ENCODE data around the gene PFDN1.

PFDN1 gene

DNA sequence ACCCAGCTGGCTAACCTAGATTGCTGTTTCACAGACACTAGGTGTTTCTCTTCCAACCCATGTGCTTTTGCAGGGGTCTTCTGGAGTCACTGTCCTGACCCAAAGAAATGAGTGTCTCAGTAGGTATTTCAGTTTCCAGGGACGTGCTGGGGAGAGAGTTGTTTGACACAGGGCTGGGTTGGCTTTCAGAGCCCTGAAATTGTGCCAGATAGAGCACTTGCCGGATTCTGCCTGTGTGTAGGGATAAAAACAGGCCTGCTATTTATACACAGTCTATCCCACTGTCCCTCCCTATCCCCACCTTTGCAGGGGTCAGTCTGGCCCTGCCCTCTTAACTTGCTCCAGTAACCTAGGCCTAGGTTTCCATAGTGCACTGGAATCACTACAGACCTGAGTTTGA lies 44.5 kb upstream of the PFDN1 start:
- TF ChIP-seq, protein P1, sequence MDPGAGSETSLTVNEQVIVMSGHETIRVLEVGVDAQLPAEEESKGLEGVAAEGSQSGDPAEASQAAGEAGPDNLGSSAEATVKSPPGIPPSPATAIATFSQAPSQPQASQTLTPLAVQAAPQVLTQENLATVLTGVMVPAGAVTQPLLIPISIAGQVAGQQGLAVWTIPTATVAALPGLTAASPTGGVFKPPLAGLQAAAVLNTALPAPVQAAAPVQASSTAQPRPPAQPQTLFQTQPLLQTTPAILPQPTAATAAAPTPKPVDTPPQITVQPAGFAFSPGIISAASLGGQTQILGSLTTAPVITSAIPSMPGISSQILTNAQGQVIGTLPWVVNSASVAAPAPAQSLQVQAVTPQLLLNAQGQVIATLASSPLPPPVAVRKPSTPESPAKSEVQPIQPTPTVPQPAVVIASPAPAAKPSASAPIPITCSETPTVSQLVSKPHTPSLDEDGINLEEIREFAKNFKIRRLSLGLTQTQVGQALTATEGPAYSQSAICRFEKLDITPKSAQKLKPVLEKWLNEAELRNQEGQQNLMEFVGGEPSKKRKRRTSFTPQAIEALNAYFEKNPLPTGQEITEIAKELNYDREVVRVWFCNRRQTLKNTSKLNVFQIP (CRISPR knock-in tag; IDR thresholded peaks at IDR 0.05; ENCODE audit: borderline replicate concordance, low read depth) = no peak
- TF ChIP-seq, protein P2, sequence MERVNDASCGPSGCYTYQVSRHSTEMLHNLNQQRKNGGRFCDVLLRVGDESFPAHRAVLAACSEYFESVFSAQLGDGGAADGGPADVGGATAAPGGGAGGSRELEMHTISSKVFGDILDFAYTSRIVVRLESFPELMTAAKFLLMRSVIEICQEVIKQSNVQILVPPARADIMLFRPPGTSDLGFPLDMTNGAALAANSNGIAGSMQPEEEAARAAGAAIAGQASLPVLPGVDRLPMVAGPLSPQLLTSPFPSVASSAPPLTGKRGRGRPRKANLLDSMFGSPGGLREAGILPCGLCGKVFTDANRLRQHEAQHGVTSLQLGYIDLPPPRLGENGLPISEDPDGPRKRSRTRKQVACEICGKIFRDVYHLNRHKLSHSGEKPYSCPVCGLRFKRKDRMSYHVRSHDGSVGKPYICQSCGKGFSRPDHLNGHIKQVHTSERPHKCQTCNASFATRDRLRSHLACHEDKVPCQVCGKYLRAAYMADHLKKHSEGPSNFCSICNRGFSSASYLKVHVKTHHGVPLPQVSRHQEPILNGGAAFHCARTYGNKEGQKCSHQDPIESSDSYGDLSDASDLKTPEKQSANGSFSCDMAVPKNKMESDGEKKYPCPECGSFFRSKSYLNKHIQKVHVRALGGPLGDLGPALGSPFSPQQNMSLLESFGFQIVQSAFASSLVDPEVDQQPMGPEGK (CRISPR knock-in tag; IDR thresholded peaks at IDR 0.05; ENCODE audit: borderline replicate concordance) = no peak
- TF ChIP-seq ZFP3 (CRISPR knock-in tag; IDR thresholded peaks at IDR 0.05) = no peak
- no peak for TF ChIP-seq ZNF8 (CRISPR knock-in tag; IDR thresholded peaks at IDR 0.05)
- TF ChIP-seq, protein P3, sequence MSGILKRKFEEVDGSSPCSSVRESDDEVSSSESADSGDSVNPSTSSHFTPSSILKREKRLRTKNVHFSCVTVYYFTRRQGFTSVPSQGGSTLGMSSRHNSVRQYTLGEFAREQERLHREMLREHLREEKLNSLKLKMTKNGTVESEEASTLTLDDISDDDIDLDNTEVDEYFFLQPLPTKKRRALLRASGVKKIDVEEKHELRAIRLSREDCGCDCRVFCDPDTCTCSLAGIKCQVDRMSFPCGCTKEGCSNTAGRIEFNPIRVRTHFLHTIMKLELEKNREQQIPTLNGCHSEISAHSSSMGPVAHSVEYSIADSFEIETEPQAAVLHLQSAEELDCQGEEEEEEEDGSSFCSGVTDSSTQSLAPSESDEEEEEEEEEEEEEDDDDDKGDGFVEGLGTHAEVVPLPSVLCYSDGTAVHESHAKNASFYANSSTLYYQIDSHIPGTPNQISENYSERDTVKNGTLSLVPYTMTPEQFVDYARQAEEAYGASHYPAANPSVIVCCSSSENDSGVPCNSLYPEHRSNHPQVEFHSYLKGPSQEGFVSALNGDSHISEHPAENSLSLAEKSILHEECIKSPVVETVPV (CRISPR knock-in tag; IDR thresholded peaks at IDR 0.05) = no peak
- no peak for TF ChIP-seq BACH2 (CRISPR knock-in tag; IDR thresholded peaks at IDR 0.05; ENCODE audit: borderline replicate concordance)
- TF ChIP-seq RARB (CRISPR knock-in tag; IDR thresholded peaks at IDR 0.05) = no peak
- no peak for TF ChIP-seq ISL1 (CRISPR knock-in tag; IDR thresholded peaks at IDR 0.05)
- TF ChIP-seq TCF4 (CRISPR knock-in tag; IDR thresholded peaks at IDR 0.05; ENCODE audit: borderline replicate concordance) = no peak
- TF ChIP-seq GLIS3 (CRISPR knock-in tag; IDR thresholded peaks at IDR 0.05) = no peak
- no peak for ATAC-seq

DNA sequence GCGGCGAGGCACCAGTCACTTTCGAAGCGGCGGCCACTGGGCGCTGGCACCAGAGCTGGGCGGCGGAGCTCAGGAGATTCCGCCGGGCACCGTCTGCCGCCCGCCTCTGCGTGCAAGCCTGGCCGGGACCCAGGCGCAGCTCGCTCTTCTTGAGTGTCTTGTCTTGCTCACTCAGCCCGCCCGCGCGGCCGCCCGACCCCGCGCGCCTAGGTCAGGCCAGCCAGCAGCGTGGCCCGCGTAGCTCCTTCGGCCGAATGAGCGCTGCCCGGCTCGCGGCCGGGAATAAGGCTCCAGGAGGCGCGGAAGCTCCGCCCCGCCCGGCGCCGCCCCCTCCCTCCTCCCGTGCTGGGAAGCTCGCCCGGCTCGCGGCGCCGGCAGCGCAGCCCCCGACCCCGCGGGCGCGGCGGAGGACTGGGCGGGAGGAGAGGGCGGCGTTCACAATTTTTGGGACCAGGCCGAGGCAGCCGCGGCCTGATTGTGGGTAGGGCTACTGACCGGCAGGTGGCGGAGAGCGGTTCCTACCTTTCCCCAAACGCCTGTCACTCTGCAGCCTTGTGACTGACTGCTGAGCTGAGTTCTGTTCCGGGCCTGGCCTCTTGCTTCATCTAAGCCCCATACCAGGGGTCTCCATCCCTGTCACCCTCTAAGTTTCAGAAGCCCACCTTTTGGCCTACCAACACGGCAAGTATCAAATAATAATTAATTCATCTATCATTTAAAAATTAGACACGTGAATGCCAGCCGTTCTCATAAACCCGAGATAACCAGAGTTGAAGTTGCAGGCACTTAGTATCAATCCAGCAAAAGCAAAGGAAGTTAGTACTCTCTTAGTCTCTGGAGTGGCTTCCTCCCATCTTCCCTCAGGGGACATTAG lies 43.7 kb upstream of the PFDN1 start, which contains the start of gene HBEGF:
TSS of gene HBEGF (minus strand) at position 256 of the 874 bp plus-strand sequence. CDS start 275 bp downstream, outside the sequence.
- peak; percentile 91 for ATAC-seq
- TF ChIP-seq TCF4 (CRISPR knock-in tag; IDR thresholded peaks at IDR 0.05; ENCODE audit: borderline replicate concordance) (no peak), SNAI2 (CRISPR knock-in tag; IDR thresholded peaks at IDR 0.05) (no peak), ZFP30 (CRISPR knock-in tag; IDR thresholded peaks at IDR 0.05) (no peak), BACH2 (CRISPR knock-in tag; IDR thresholded peaks at IDR 0.05; ENCODE audit: borderline replicate concordance) (no peak), ZNF8 (CRISPR knock-in tag; IDR thresholded peaks at IDR 0.05) (no peak), PPARA (CRISPR knock-in tag; IDR thresholded peaks at IDR 0.05; ENCODE audit: borderline replicate concordance) (no peak), ARNTL (CRISPR knock-in tag; IDR thresholded peaks at IDR 0.05; ENCODE audit: borderline replicate concordance, low read depth) (no peak), GLIS3 (CRISPR knock-in tag; IDR thresholded peaks at IDR 0.05) (no peak), TOX (CRISPR knock-in tag; IDR thresholded peaks at IDR 0.05; ENCODE audit: borderline replicate concordance) (no peak), ZNF70 (CRISPR knock-in tag; IDR thresholded peaks at IDR 0.05) (no peak), ESRRG (CRISPR knock-in tag; IDR thresholded peaks at IDR 0.05) (no peak), ZC3H10 (CRISPR knock-in tag; IDR thresholded peaks at IDR 0.05) (no peak), ZNF565 (CRISPR knock-in tag; conservative IDR thresholded peaks at IDR 0.05; ENCODE audit: low read depth) (no peak), RARB (CRISPR knock-in tag; IDR thresholded peaks at IDR 0.05) (no peak)
- TF ChIP-seq, protein P2 (CRISPR knock-in tag; IDR thresholded peaks at IDR 0.05; ENCODE audit: borderline replicate concordance) = no peak

DNA sequence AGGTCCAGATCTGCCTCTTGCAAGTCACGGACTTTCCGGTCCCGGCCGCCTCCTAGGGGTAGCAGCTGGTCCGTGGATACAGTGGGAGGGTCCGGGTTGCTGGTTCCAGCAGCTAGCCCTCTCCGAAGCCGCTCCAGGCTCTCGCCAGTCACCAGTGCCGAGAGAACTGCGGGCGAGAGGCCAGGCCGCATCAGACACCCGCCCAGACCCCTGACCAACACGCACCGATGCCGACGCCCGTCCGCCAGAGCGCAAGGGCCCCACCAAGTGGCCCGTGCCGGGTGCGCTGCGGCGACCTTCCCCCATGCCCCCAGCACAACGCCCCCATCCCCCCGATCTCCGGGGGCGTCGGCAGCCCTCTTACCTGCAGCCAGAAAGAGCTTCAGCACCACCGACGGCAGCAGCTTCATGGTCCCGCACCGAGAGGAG lies 43.0 kb upstream of the PFDN1 start:
- ATAC-seq = peak; percentile 77

DNA sequence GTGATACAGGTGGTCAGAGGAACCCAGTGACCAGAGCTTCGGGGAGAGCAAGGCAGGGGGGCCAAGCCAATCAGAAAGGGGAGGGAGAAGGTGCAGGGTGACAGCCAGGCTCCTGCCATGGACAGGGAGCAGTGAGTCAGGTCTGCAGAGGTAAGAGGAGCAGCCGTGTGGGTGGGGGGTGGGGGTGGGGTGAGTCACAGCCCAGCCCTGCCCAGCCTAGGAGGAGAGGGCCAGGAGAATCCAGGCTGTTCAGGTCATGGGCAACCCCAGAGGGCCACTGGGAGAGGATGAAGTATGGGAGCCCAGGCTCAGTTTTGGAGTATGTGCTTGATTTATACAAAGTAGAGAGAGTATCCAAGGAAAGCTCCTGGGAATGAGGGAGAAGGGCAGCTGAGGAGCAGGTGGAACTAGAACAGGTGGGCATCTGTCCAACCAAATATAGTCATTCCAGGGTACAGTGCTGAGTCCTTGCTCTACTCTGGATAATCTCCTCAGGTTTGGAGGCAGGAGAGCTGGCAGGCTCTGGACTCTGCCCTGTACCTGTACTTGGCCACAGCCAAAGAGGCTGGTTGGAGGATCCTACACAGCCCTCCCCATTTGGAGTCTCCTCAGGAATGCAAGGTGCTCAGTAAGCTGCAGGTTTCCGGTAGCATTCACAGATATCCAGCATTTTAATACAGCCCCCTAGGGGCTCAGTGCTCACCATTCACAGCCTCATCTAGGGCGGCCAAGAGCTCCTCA lies 42.0 kb upstream of the PFDN1 start:
- ATAC-seq = no peak; the same call in 2 of the 3 replicates
- TF ChIP-seq ZFP30 (CRISPR knock-in tag; IDR thresholded peaks at IDR 0.05) (no peak), ZNF565 (CRISPR knock-in tag; conservative IDR thresholded peaks at IDR 0.05; ENCODE audit: low read depth) (no peak), SNAI2 (CRISPR knock-in tag; IDR thresholded peaks at IDR 0.05) (no peak), GLIS3 (CRISPR knock-in tag; IDR thresholded peaks at IDR 0.05) (no peak), ISL1 (CRISPR knock-in tag; IDR thresholded peaks at IDR 0.05) (no peak), CSDC2 (CRISPR knock-in tag; IDR thresholded peaks at IDR 0.05) (no peak), TCF4 (CRISPR knock-in tag; IDR thresholded peaks at IDR 0.05; ENCODE audit: borderline replicate concordance) (no peak), ZNF8 (CRISPR knock-in tag; IDR thresholded peaks at IDR 0.05) (no peak), TOX (CRISPR knock-in tag; IDR thresholded peaks at IDR 0.05; ENCODE audit: borderline replicate concordance) (no peak), BACH2 (CRISPR knock-in tag; IDR thresholded peaks at IDR 0.05; ENCODE audit: borderline replicate concordance) (no peak), RARB (CRISPR knock-in tag; IDR thresholded peaks at IDR 0.05) (no peak), ESRRG (CRISPR knock-in tag; IDR thresholded peaks at IDR 0.05) (no peak), PPARA (CRISPR knock-in tag; IDR thresholded peaks at IDR 0.05; ENCODE audit: borderline replicate concordance) (no peak), ZNF70 (CRISPR knock-in tag; IDR thresholded peaks at IDR 0.05) (no peak), ARNTL (CRISPR knock-in tag; IDR thresholded peaks at IDR 0.05; ENCODE audit: borderline replicate concordance, low read depth) (no peak)
- TF ChIP-seq, protein P3 (CRISPR knock-in tag; IDR thresholded peaks at IDR 0.05) = no peak
- TF ChIP-seq, protein P1 (CRISPR knock-in tag; IDR thresholded peaks at IDR 0.05; ENCODE audit: borderline replicate concordance, low read depth) = no peak

More for the DNA sequence above, 43.0 kb upstream of the PFDN1 start:
- no peak for TF ChIP-seq BACH2 (CRISPR knock-in tag; IDR thresholded peaks at IDR 0.05; ENCODE audit: borderline replicate concordance)

All from SK-N-SH treated with all-trans-retinoic acid at 6 μM for 48 hours (cell line).